HPDE6-E6E7 (cell line): ENCODE results near the gene TBC1D1.

Experiments
- DNase-seq: peaks from one replicate; pipeline ENCODE4 v3.0.0; 2011; ENCODE audit warnings: missing footprints; ENCODE audit errors: extremely low spot score

The TBC1D1 gene

GRCh38 chr4:38100474-38101255, 209.8 kb downstream of the TBC1D1 start:
- DNase-seq, result no peak

- peak; percentile 60 for DNase-seq
Observed at GRCh38 chr4:38101563-38101962, 210.7 kb downstream of the TBC1D1 start.

- no peak for DNase-seq
Observed at GRCh38 chr4:38102957-38103588, 212.2 kb downstream of the TBC1D1 start.

GRCh38 chr4:38105475-38106220, 214.8 kb downstream of the TBC1D1 start:
- DNase-seq, result no peak

- DNase-seq, result no peak
Observed at GRCh38 chr4:38106311-38106710, 215.4 kb downstream of the TBC1D1 start.

GRCh38 chr4:38106886-38107514, 216.1 kb downstream of the TBC1D1 start:
- DNase-seq, result no peak

- no peak for DNase-seq
Observed at GRCh38 chr4:38107818-38108217, 216.9 kb downstream of the TBC1D1 start.

GRCh38 chr4:38109370-38109769, 218.5 kb downstream of the TBC1D1 start:
- DNase-seq, result no peak

- DNase-seq, result no peak
Observed at GRCh38 chr4:38109896-38110295, 219.0 kb downstream of the TBC1D1 start.

GRCh38 chr4:38111024-38111423, 220.1 kb downstream of the TBC1D1 start:
- no peak for DNase-seq

GRCh38 chr4:38111717-38112116, 220.8 kb downstream of the TBC1D1 start:
- no peak for DNase-seq

GRCh38 chr4:38113132-38113531, 222.2 kb downstream of the TBC1D1 start:
- no peak for DNase-seq

- DNase-seq, result no peak
Observed at GRCh38 chr4:38113551-38113950, 222.7 kb downstream of the TBC1D1 start.

GRCh38 chr4:38114386-38115150, 223.7 kb downstream of the TBC1D1 start:
- DNase-seq, result no peak

GRCh38 chr4:38115601-38116000, 224.7 kb downstream of the TBC1D1 start:
- DNase-seq, result no peak

GRCh38 chr4:38117591-38117990, 226.7 kb downstream of the TBC1D1 start:
- DNase-seq, result no peak

GRCh38 chr4:38119668-38120385, 228.9 kb downstream of the TBC1D1 start:
- DNase-seq, result peak; percentile 26

- DNase-seq, result no peak
Observed at GRCh38 chr4:38120772-38121171, 229.9 kb downstream of the TBC1D1 start.

GRCh38 chr4:38122060-38122459, 231.2 kb downstream of the TBC1D1 start:
- DNase-seq, result no peak

- DNase-seq, result no peak
Observed at GRCh38 chr4:38123555-38123954, 232.7 kb downstream of the TBC1D1 start.

GRCh38 chr4:38124961-38125360, 234.1 kb downstream of the TBC1D1 start:
- DNase-seq, result no peak
